ENCODE measurements around the gene SORCS2. TPM values are rescaled to one million over a fixed set of nuclear protein-coding genes. Genes with fewer than 3 reads are reported as not detected.

The SORCS2 gene
- total and polyA plus RNA-seq, 2 of the 4 experiments (the other 2 are of a cell fraction), result 0.36 to 0.62 TPM

DNA sequence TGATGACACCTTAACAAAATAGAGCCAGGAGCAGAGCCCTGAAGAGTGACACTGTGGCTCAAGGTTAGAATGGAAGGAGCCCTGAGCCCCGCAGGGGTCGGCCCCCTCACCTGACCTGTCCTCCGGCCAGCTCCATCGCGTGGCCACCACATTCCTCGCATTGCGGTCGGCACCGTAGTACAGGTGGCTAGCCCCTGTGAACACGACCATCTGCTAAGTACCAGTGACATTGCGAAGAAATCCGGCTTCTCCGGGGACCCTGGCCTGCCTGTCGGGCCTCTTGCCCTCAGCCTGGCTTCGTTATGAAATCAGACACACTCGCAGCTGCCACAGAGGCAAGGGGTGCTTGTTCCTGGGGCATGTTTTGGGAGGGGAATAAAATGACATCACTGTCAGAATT is 568.4 kb downstream of the SORCS2 start:
- intact Hi-C loops (cut with micrococcal nuclease), result no loop called here
- H2BK120ac ChIP-seq (ENCODE audit: low read depth, low read length), result no peak overlapping the region
- no TSS peak for BruUV-seq (replicated peaks)
- 90% methylated on average over 9 of the region's 16 CpGs; no CpG with 5 or more reads in 1 of the 2 experiments for WGBS, 2 experiments (ENCODE audit: extremely low coverage in 2 of 2, insufficient read length in 1 of 2)
- H3K27ac ChIP-seq (ENCODE audit: insufficient read depth, low read length), result no peak overlapping the region
- in situ Hi-C loops (cut with MboI; ENCODE audit: low sequenced_read_pairs), result loop anchor here (10.0 kb wide), 1 partner anchor 224 kb away; no protein-coding TSS in a partner anchor
- H3K56ac ChIP-seq (ENCODE audit: extremely low read depth, insufficient read depth, low read length), result no peak overlapping the region
- POLR2A ChIA-PET (ENCODE audit: unreplicated experiment), result no interaction called here
- H3K18ac ChIP-seq (ENCODE audit: low read depth, low read length), result no peak overlapping the region
- H3K9me1 ChIP-seq (ENCODE audit: insufficient read depth, low read length), result peaks cover 15% of the 10 kb centered on the region; the same call in 1 of the 2 replicates
- TF ChIP-seq MXI1 (IDR thresholded peaks at IDR 0.05; ENCODE audit: borderline replicate concordance, low read depth, low read length), result no peak
- TF ChIP-seq MAZ (IDR thresholded peaks at IDR 0.05; ENCODE audit: borderline replicate concordance, low read depth, low read length), result no peak
- no peak for TF ChIP-seq FOS (IDR thresholded peaks at IDR 0.05; ENCODE audit: low read depth, low read length)
- TF ChIP-seq MAFK (IDR thresholded peaks at IDR 0.05; ENCODE audit: low read depth, low read length), result no peak
- no peak for TF ChIP-seq RFX5 (IDR thresholded peaks at IDR 0.05; ENCODE audit: low read depth, low read length)
- no peak for TF ChIP-seq SMC3 (IDR thresholded peaks at IDR 0.05; ENCODE audit: low read depth, low read length)
- TF ChIP-seq NFE2L2 (IDR thresholded peaks at IDR 0.05; ENCODE audit: low read depth, low read length), result no peak
- TF ChIP-seq POLR2A (IDR thresholded peaks at IDR 0.05; ENCODE audit: low read depth, low read length), result no peak
- TF ChIP-seq, protein P1, sequence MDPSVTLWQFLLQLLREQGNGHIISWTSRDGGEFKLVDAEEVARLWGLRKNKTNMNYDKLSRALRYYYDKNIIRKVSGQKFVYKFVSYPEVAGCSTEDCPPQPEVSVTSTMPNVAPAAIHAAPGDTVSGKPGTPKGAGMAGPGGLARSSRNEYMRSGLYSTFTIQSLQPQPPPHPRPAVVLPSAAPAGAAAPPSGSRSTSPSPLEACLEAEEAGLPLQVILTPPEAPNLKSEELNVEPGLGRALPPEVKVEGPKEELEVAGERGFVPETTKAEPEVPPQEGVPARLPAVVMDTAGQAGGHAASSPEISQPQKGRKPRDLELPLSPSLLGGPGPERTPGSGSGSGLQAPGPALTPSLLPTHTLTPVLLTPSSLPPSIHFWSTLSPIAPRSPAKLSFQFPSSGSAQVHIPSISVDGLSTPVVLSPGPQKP (IDR thresholded peaks at IDR 0.05; ENCODE audit: borderline replicate concordance, low read depth, low read length), result no peak
- no peak for TF ChIP-seq RAD21 (IDR thresholded peaks at IDR 0.05; ENCODE audit: low read length)
- TF ChIP-seq CEBPB (IDR thresholded peaks at IDR 0.05; ENCODE audit: low read depth, low read length), result no peak
- TF ChIP-seq CHD1 (IDR thresholded peaks at IDR 0.05; ENCODE audit: low read depth, low read length), result no peak
- TF ChIP-seq, protein P2, sequence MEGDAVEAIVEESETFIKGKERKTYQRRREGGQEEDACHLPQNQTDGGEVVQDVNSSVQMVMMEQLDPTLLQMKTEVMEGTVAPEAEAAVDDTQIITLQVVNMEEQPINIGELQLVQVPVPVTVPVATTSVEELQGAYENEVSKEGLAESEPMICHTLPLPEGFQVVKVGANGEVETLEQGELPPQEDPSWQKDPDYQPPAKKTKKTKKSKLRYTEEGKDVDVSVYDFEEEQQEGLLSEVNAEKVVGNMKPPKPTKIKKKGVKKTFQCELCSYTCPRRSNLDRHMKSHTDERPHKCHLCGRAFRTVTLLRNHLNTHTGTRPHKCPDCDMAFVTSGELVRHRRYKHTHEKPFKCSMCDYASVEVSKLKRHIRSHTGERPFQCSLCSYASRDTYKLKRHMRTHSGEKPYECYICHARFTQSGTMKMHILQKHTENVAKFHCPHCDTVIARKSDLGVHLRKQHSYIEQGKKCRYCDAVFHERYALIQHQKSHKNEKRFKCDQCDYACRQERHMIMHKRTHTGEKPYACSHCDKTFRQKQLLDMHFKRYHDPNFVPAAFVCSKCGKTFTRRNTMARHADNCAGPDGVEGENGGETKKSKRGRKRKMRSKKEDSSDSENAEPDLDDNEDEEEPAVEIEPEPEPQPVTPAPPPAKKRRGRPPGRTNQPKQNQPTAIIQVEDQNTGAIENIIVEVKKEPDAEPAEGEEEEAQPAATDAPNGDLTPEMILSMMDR (conservative IDR thresholded peaks at IDR 0.05; ENCODE audit: low read depth, low read length), result no peak
- no peak overlapping the region for H3K4me2 ChIP-seq (ENCODE audit: low read depth, low read length)
- H2AFZ ChIP-seq (replicated peaks; ENCODE audit: low read length, poor library complexity), result no peak overlapping the region
- H3K4me1 ChIP-seq (ENCODE audit: control insufficient read depth, insufficient read depth, low read length), result peaks cover 4% of the 10 kb centered on the region
- H3K23ac ChIP-seq (ENCODE audit: low read depth, low read length), result no peak overlapping the region
- CTCF ChIA-PET, result no interaction called here
- no peaks in the 10 kb centered on the region for H3K27me3 ChIP-seq (ENCODE audit: control insufficient read depth, insufficient read depth, low read length)
- H2AK5ac ChIP-seq (ENCODE audit: low read depth, low read length), result no peak overlapping the region
- H3K36me3 ChIP-seq (ENCODE audit: control insufficient read depth, insufficient read depth, low read length), result peaks cover 75% of the 10 kb centered on the region
- no peak for DNase-seq
- H3K4me3 ChIP-seq (ENCODE audit: insufficient read depth, low read depth, low read length), result no peak overlapping the region
- no peak for ATAC-seq (ENCODE audit: low read depth)
- dilution Hi-C loops (cut with HindIII; ENCODE audit: low sequenced_read_pairs, unreplicated experiment), result no loop called here
- no peak overlapping the region for H3K9ac ChIP-seq (ENCODE audit: low read depth, low read length)
- H2AK9ac ChIP-seq (replicated peaks; ENCODE audit: low read depth, low read length, poor library complexity), result peak overlapping the region; percentile 35
- no peaks in the 10 kb centered on the region for H3K9me3 ChIP-seq (ENCODE audit: control insufficient read depth, insufficient read depth, low read length)
- no peak overlapping the region for H4K5ac ChIP-seq (ENCODE audit: low read depth, low read length)
- no peak overlapping the region for H2BK15ac ChIP-seq (ENCODE audit: low read depth, low read length)
- H3K14ac ChIP-seq (replicated peaks; ENCODE audit: low read depth, low read length), result no peak overlapping the region
- H4K8ac ChIP-seq (ENCODE audit: low read depth in 2 of 2, low read length in 2 of 2), result no peak overlapping the region
- peaks cover 28 to 55% of the 10 kb centered on the region in 2 experiments; a peak in 3 of 4 replicates for H3K79me1 ChIP-seq (ENCODE audit: low read depth in 1 of 2, low read length in 2 of 2)
- no peak overlapping the region for H2BK5ac ChIP-seq (ENCODE audit: low read depth, low read length, poor library complexity, severe bottlenecking)
- H4K91ac ChIP-seq (ENCODE audit: insufficient read depth, low read depth, low read length), result no peak overlapping the region
- H3K4ac ChIP-seq (ENCODE audit: low read depth, low read length), result no peak overlapping the region
- peaks cover 57% of the 10 kb centered on the region for H4K20me1 ChIP-seq (ENCODE audit: insufficient read depth, low read length)
- H2BK20ac ChIP-seq (ENCODE audit: low read depth, low read length), result no peak overlapping the region
